ENCODE measurements around the gene KDM2B. TPM values are rescaled to one million over a fixed set of nuclear protein-coding genes. Genes with fewer than 3 reads are reported as not detected.

The KDM2B gene
- polyA plus RNA-seq, 1 donor (not counting 4 experiments of a cell fraction or from before 2014, with no cell fraction given): 10.3 TPM

DNA sequence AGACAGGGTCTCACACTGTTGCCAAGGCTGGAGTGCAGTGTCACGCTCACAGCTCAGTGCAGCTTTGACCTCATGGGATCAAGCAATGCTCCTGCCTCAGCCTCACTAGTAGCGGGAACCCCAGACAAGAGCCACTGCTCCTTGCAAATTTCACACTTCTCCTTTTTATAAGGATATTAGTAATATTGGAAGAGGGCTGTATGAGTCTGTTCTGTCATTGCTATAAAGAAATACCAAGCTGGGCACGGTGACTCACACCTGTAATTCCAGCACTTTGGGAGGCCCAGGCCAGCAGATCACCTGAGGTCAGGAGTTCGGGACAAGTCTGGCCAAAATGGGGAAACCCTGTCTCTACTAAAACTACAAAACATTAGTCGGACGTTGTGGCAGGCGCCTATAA, 32.6 kb upstream of the KDM2B start:
- H3K9ac ChIP-seq (ENCODE audit: control insufficient read depth, extremely low read depth, insufficient read depth, low read length): no peak overlapping the region
- dilution Hi-C loops (cut with MboI; ENCODE audit: extremely low pct_ligation_motif_present, low sequenced_read_pairs): no loop called here
- FAIRE-seq (no peak), DNase-seq (ENCODE audit: low read depth, low spot score) (no peak)
- H2AFZ ChIP-seq (ENCODE audit: control insufficient read depth, low read length): no peak overlapping the region
- H3K4me1 ChIP-seq (ENCODE audit: control insufficient read depth, extremely low read depth, insufficient read depth, low read length): no peaks in the 10 kb centered on the region
- no peak overlapping the region for H3K27ac ChIP-seq (ENCODE audit: control insufficient read depth, insufficient read depth, low read length)
- no peak for TF ChIP-seq EZH2 (IDR thresholded peaks at IDR 0.05; ENCODE audit: low read length)
- TF ChIP-seq, protein P1, sequence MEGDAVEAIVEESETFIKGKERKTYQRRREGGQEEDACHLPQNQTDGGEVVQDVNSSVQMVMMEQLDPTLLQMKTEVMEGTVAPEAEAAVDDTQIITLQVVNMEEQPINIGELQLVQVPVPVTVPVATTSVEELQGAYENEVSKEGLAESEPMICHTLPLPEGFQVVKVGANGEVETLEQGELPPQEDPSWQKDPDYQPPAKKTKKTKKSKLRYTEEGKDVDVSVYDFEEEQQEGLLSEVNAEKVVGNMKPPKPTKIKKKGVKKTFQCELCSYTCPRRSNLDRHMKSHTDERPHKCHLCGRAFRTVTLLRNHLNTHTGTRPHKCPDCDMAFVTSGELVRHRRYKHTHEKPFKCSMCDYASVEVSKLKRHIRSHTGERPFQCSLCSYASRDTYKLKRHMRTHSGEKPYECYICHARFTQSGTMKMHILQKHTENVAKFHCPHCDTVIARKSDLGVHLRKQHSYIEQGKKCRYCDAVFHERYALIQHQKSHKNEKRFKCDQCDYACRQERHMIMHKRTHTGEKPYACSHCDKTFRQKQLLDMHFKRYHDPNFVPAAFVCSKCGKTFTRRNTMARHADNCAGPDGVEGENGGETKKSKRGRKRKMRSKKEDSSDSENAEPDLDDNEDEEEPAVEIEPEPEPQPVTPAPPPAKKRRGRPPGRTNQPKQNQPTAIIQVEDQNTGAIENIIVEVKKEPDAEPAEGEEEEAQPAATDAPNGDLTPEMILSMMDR (optimal IDR thresholded peaks at IDR 0.05 in 1 of 3, IDR thresholded peaks at IDR 0.05 in 1 of 3, conservative IDR thresholded peaks at IDR 0.05 in 1 of 3; ENCODE audit: extremely low read depth in 1 of 3, insufficient read depth in 2 of 3, low read length in 3 of 3): no peak
- no peaks in the 10 kb centered on the region for H3K9me1 ChIP-seq (ENCODE audit: control insufficient read depth, extremely low read depth, insufficient read depth, low read length)
- no peaks in the 10 kb centered on the region for H3K9me3 ChIP-seq (ENCODE audit: control insufficient read depth, low read depth, low read length)
- no peak overlapping the region for H3K4me3 ChIP-seq (ENCODE audit: control insufficient read depth in 2 of 3, extremely low read depth in 1 of 3, insufficient read depth in 2 of 3, low read depth in 1 of 3, low read length in 3 of 3)
- H3K27me3 ChIP-seq (ENCODE audit: control insufficient read depth, extremely low read depth, insufficient read depth, low read length): no peaks in the 10 kb centered on the region
- H3K36me3 ChIP-seq (ENCODE audit: control insufficient read depth in 2 of 2, extremely low read depth in 1 of 2, insufficient read depth in 2 of 2, low read length in 2 of 2): no peaks in the 10 kb centered on the region
- no peaks in the 10 kb centered on the region for H3K79me2 ChIP-seq (ENCODE audit: control insufficient read depth, insufficient read depth, low read length)
- no peak overlapping the region for H3K4me2 ChIP-seq (ENCODE audit: control insufficient read depth, extremely low read depth, insufficient read depth, low read depth, low read length)
- H4K20me1 ChIP-seq (ENCODE audit: control insufficient read depth, extremely low read depth, insufficient read depth, low read length): no peaks in the 10 kb centered on the region

DNA sequence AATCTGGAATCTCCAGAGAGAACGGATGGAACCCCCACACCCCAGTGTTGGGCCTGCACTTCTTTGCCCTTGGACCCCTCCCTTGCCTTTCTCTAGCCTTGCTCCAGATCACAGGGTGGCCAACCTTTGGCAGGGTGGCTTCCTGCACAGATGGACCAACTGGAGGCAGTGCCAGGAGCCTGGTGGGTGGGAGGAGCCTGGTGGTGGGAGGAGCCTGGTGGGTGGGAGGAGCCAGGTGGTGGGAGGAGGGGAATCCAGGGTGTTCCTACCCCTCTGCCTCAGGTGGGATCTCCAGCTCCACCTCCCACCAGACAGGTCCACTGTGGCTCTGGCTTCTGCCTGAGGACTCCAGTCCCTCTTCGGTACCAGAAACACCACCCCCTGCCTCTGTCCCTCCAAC, 30.5 kb upstream of the KDM2B start:
- no peak overlapping the region for H3K9ac ChIP-seq (ENCODE audit: control insufficient read depth, extremely low read depth, insufficient read depth, low read length)
- no peaks in the 10 kb centered on the region for H3K27me3 ChIP-seq (ENCODE audit: control insufficient read depth, extremely low read depth, insufficient read depth, low read length)
- H3K4me3 ChIP-seq (ENCODE audit: control insufficient read depth in 2 of 3, extremely low read depth in 1 of 3, insufficient read depth in 2 of 3, low read depth in 1 of 3, low read length in 3 of 3): no peak overlapping the region
- H2AFZ ChIP-seq (ENCODE audit: control insufficient read depth, low read length): no peak overlapping the region
- H3K4me2 ChIP-seq (ENCODE audit: control insufficient read depth, extremely low read depth, insufficient read depth, low read depth, low read length): no peak overlapping the region
- H4K20me1 ChIP-seq (ENCODE audit: control insufficient read depth, extremely low read depth, insufficient read depth, low read length): no peaks in the 10 kb centered on the region
- no peaks in the 10 kb centered on the region for H3K4me1 ChIP-seq (ENCODE audit: control insufficient read depth, extremely low read depth, insufficient read depth, low read length)
- H3K27ac ChIP-seq (ENCODE audit: control insufficient read depth, insufficient read depth, low read length): no peak overlapping the region
- no peaks in the 10 kb centered on the region for H3K79me2 ChIP-seq (ENCODE audit: control insufficient read depth, insufficient read depth, low read length)
- no peaks in the 10 kb centered on the region for H3K9me3 ChIP-seq (ENCODE audit: control insufficient read depth, low read depth, low read length)
- H3K9me1 ChIP-seq (ENCODE audit: control insufficient read depth, extremely low read depth, insufficient read depth, low read length): no peaks in the 10 kb centered on the region
- no peaks in the 10 kb centered on the region for H3K36me3 ChIP-seq (ENCODE audit: control insufficient read depth in 2 of 2, extremely low read depth in 1 of 2, insufficient read depth in 2 of 2, low read length in 2 of 2)
- dilution Hi-C loops (cut with MboI; ENCODE audit: extremely low pct_ligation_motif_present, low sequenced_read_pairs): no loop called here
- DNase-seq (ENCODE audit: low read depth, low spot score) (no peak), FAIRE-seq (no peak)
- no peak for TF ChIP-seq EZH2 (IDR thresholded peaks at IDR 0.05; ENCODE audit: low read length)
- TF ChIP-seq, protein P1 (optimal IDR thresholded peaks at IDR 0.05 in 1 of 3, IDR thresholded peaks at IDR 0.05 in 1 of 3, conservative IDR thresholded peaks at IDR 0.05 in 1 of 3; ENCODE audit: extremely low read depth in 1 of 3, insufficient read depth in 2 of 3, low read length in 3 of 3): no peak

Data from keratinocyte (primary cell).